GM20000 (cell line): ENCODE measurements around the gene SLC25A26.
A peak's percentile ranks its signal among the peaks of the same experiment; 100 is the strongest.

Source experiments
- DNase-seq: peaks from one replicate; pipeline ENCODE4 v3.0.0; 2012; ENCODE audit warnings: low spot score
- CTCF ChIP-seq: IDR thresholded peaks from 2 replicates; pipeline ENCODE4 v1.5.1; 2012; ENCODE audit warnings: mild to moderate bottlenecking, control low read depth; ENCODE audit errors: extremely low read depth, missing control alignments

SLC25A26 gene

GRCh38 chr3:66220602-66221377 lies at the start of gene SLC25A26:
Gene SLC25A26, plus strand, starts transcription at chr3:66221001. Its CDS starts 94 bp downstream, at chr3:66221095.
- DNase-seq: peak; percentile 94
- no peak for TF ChIP-seq CTCF

DNA sequence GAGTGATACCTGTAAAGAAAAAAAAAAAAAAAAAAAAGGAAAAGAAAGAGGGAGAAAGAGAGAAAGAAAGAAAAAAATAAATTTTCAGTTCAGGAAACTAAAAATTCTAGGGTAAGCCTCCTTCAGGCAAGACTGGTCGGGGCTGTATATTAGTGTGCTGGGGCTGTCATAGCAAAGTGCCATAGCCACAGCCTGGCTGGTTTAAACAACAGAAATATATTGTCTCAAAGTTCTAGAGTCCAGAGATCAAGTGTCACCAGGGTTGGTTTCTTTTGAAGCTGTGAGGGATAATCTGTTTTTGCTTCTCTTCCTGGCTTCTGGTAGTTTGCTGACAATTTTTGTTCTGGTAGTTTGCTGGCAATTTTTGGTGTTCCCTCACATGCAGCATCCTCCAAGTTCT lies 48.4 kb upstream of the SLC25A26 start:
- no peak for DNase-seq
- no peak for TF ChIP-seq CTCF

DNA sequence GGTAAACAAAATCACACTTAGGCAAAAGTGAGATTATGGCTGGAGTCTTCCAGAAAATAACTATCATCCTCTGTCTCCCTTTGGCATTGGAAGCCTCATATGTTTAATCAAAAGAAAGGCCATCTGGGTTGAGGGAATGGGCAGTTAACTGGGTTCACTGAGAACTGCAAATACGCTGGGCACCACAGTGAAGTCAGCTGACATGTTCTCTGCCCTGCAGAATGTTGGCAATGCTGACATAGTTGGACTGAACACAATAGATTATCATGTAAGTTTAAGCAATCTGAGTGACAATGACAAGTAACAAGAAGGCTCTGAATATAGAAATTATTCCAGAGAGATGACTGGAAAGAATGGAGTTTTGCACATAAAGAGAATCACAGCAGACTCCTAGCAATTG lies 43.8 kb upstream of the SLC25A26 start:
- no peak for TF ChIP-seq CTCF
- DNase-seq: no peak

- no peak for TF ChIP-seq CTCF
Observed at GRCh38 chr3:66178206-66178605, 42.6 kb upstream of the SLC25A26 start.

GRCh38 chr3:66179793-66180192 lies 41.0 kb upstream of the SLC25A26 start:
- TF ChIP-seq CTCF: no peak
- no peak for DNase-seq

More at GRCh38 chr3:66178206-66178605, 42.6 kb upstream of the SLC25A26 start:
- no peak for DNase-seq

GRCh38 chr3:66181764-66182163 lies 39.0 kb upstream of the SLC25A26 start:
- TF ChIP-seq CTCF: no peak
- DNase-seq: no peak

DNA sequence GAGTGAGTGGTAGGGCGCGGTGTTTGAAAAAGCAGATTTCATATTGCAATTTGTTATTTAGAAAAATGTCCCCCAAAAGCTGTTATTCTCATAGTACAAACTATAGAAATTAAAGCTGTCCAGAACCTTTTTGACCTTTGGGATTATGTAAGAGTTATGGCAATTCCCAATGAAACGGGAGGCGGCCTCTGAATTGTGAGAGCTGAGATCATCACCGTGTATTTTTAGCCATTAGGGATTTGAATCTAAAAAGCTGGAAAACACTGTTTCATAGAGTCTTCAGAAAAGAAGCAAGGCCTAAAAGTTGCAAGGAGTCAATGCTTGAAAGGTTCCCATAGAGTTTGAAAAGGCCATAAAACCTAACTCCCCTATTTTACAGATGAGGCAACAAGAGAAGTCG lies 38.6 kb upstream of the SLC25A26 start:
- DNase-seq: no peak
- no peak for TF ChIP-seq CTCF
